ENCODE measurements around the gene ITGA3. TPM values are rescaled to one million over a fixed set of nuclear protein-coding genes. Genes with fewer than 3 reads are reported as not detected.
A peak's percentile ranks its signal among the peaks of the same experiment; 100 is the strongest.

The ITGA3 gene
- polyA plus RNA-seq, 4 donors: 85.2 to 115 (median 108) TPM

GRCh38 chr17:50090971-50091917 is 35.3 kb downstream of the ITGA3 start:
- no peak for DNase-seq (ENCODE audit: low read depth in 4 of 4, low spot score in 2 of 4)

GRCh38 chr17:50091918-50092285 is 36.0 kb downstream of the ITGA3 start:
- no peak for DNase-seq (ENCODE audit: low read depth in 4 of 4, low spot score in 2 of 4)

GRCh38 chr17:50093246-50093645 is 37.3 kb downstream of the ITGA3 start:
- no peak for DNase-seq (ENCODE audit: low read depth in 4 of 4, low spot score in 2 of 4)

- DNase-seq (ENCODE audit: low read depth in 4 of 4, low spot score in 2 of 4): no peak
These were observed 37.9 kb downstream of the ITGA3 start for GRCh38 chr17:50093807-50094206.

DNA sequence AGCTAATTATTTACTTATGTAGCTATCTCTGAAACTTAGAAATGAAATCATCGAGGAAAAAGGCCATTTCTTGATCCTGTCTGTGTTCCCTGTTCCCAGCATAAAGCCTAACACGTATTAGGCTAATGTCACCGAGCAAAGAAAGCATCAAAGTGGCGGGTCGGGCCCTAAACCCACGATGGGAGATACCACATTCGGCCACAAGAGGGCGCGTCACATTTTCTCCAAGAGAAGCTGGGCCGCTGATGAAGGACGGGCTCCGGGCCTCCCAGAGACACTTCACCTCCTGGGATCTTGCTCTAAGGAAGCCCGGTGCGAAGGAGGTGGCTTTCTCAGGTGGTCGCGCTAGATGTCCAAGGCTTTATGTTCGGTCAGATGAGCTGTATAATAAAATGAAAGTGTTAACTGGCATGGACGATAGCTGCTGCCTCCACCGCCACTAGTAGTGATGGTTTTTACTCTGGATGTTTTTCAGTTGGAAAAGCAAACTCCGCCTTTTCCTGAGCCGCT is 38.4 kb downstream of the ITGA3 start:
- DNase-seq (ENCODE audit: low read depth in 4 of 4, low spot score in 2 of 4): peak; percentile 79 to 91 (median 86)

DNA sequence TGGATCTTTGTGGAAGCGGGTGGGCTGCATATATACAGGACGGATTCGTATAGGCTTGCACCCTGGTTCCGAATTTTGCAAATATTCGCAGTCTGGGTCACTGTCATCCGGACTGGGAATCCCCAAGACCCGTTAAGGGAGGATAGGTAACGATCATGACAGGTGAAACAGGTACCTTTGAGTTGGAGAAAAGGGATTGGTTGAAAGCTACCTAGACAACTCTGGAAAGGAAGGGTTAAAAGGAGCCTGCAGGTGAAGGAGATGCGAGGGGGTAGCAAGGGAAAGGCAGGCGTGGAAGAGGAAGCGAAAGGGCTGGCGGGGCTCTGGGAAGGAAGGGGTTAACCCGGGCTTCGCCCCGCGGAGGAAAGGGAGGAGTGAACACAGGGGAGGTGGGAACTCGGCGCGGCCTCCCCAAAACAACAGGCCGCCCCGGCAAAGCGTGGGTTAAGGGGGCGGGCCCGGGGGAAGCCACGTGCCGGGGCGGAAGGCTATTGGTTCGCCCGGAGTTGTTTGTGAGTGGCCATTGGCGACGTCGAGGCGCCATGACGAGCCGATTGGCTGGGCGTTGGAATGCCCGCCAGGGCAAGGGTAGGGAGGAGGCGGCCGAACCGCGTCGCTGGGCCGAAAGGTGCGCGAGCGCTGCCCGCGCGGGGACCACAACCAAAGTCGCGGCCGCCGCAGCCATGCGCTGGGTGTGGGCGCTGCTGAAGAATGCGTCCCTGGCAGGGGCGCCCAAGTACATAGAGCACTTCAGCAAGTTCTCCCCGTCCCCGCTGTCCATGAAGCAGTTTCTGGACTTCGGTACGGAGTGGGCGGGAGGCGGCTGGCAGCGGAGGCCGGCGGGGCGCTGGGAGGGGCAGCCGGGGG is 39.1 kb downstream of the ITGA3 start, which contains the start of gene PDK2:
PDK2 (plus strand) TSS at position 599 of the 867 bp plus-strand sequence; CDS start at position 684, 85 bp downstream.
- peak; percentile 83 to 94 (median 86) for DNase-seq (ENCODE audit: low read depth in 4 of 4, low spot score in 2 of 4)

- no peak for DNase-seq (ENCODE audit: low read depth in 4 of 4, low spot score in 2 of 4)
These were observed 39.7 kb downstream of the ITGA3 start for GRCh38 chr17:50095626-50096037.

GRCh38 chr17:50096092-50096491 is 40.2 kb downstream of the ITGA3 start:
- DNase-seq (ENCODE audit: low read depth in 4 of 4, low spot score in 2 of 4): no peak

DNA sequence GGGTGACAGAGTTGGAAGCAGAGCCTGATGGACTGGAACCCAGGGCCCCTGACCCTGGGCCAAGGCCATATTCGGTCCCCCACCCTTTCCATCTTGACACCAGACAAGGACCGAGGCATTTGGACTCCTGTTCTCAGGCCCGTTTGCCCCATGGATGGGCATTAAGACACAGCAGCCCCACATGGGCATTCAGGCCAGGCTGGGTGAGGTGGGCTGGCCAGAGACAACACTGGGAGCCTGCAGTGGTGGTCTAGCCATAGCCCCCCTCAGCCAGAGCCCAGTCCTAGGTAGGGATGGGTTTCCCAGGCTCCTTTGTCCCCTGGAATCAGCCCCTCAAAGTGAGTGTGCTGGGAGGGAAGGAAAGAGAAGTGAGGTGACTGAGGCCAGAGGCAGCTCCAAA is 40.8 kb downstream of the ITGA3 start:
- no peak for DNase-seq (ENCODE audit: low read depth in 4 of 4, low spot score in 2 of 4)

DNA sequence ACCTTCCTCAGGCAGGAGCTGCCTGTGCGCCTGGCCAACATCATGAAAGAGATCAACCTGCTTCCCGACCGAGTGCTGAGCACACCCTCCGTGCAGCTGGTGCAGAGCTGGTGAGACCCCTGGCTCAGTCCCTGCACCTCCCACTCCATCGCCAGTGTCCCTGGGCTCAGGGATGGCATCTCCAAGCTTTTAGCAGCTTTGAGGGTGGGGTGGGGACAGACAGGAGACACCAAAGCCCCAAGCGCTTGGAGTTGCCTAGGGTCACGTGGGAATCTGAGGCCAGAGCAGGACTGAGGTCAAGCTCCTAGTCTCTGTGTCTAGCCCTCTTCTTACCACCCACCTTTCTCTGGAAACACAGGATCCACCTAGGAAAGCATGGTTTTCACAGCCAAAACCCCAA is 41.5 kb downstream of the ITGA3 start:
- DNase-seq (ENCODE audit: low read depth in 4 of 4, low spot score in 2 of 4): no peak

- DNase-seq (ENCODE audit: low read depth in 4 of 4, low spot score in 2 of 4): no peak
These were observed 42.0 kb downstream of the ITGA3 start for GRCh38 chr17:50097926-50098325.

DNA sequence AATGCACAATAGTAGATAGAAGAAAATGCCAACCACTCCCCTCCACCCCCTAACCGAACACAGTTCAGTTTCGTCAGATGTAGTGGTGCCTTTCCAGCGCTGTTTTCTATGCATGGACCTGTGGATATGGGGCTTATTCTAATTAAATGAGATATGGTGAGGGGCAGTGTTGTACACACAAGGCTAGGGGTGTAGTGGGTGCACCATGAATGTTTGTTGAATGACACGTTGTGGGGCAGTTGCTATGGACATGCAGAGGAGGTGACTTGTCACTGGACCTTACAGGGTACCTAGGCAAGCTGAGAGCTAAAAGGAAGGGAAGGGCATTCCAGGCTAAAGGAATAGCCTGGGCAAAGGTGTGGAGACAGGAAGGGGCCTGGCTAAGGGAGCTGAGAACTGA is 42.7 kb downstream of the ITGA3 start:
- no peak for DNase-seq (ENCODE audit: low read depth in 4 of 4, low spot score in 2 of 4)

DNA sequence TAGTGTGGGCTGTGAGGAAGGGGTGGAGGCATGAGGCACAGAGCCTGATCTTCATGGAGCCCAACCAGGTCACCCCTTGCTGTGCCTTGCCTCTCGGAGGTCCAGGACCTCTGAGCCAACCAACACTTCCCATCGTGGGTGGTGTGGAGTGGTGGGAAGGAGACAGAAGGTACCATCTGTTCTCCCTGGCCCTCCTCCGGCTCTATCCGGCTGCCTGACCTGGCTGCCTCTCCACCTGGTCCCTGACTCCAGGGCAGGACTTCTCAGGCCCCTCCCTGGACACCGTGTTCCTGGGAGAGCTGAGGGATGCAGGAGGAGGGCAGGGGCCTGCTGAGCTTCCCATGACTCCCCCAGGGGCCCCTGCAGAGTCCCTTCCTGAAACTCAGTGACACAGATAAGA is 43.1 kb downstream of the ITGA3 start:
- DNase-seq (ENCODE audit: low read depth in 4 of 4, low spot score in 2 of 4): no peak

- DNase-seq (ENCODE audit: low read depth in 4 of 4, low spot score in 2 of 4): no peak
These were observed 44.6 kb downstream of the ITGA3 start for GRCh38 chr17:50100480-50100883.

GRCh38 chr17:50100921-50101345 is 45.0 kb downstream of the ITGA3 start:
- no peak for DNase-seq (ENCODE audit: low read depth in 4 of 4, low spot score in 2 of 4)

DNA sequence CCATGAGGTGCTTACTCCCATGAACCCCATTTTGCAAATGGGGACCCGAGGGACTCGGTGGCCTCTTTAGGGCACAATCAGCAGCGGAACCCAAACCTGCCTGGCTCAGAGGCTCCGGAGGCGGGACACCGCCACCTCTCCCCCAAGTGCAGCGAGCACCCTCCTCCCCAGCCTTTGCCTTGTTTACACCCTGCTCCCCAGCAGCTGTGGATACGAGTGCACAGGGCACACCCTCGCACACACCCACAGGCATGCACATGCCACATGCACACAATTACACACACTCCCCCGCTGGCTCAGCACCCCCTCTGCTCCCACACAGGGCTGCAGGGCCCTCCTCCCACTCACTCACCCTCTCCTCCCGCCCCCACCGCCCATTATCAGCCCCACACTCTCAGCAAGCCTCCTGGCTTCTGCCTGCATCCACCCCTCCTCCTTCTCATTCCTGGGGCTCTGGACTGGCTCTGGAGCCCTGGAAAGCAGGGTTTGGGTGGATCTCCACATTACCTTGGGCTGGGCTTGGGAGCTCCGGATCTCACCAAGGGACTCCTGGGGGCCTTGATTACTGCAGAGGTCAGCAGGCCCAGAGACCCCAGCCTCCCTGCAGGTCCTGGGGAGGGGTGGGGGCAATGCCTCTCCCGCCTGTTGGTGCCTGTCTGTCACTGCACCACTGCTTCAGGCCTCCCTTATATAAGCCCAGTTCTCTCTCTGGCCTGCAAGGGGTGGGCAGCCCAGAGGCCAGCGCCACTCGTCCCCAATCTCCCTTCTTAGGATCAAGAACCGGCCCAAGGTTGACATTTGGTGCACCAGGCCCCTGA is 45.6 kb downstream of the ITGA3 start:
- DNase-seq (ENCODE audit: low read depth in 4 of 4, low spot score in 2 of 4): no peak

DNA sequence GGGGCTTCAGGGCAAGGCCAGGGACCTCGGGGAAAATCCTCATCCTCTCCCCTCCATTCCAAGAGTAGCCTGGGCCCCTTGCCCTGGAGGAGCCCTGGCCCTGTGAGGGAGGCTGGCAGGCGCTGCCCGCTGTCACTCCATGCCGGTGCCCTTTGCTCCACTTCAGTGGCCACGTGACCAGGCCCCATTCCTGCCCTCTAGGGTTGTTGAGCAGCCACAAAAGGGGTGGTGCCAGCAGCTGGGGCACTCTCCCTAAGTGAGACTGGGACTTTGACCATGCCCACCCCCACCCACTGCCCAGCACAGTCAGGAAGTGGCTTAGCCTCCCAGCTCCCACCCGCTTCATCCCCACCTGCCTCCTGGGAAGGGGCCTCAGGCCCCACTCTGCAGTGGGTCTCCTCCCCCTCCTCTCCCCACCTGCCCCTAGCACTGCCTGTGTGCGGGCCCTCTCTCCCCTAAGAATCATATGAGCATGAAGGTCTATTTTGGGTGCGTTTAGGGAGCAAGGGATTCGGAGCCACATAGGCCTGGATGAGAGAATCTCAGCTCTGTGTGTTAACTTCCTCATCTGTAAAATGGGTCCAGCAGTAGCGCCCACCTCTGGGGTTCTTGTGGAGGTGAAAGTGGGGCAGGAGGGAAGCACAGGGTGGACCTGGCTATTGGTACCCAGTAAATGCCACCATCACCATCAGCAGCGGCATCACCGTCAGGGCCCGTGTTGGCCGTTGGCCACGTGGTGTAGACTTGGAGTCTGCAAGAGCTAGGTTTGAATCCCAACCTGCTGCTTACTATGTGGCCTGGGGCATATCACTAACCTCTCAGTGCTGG is 46.5 kb downstream of the ITGA3 start:
- DNase-seq (ENCODE audit: low read depth in 4 of 4, low spot score in 2 of 4): no peak

DNA sequence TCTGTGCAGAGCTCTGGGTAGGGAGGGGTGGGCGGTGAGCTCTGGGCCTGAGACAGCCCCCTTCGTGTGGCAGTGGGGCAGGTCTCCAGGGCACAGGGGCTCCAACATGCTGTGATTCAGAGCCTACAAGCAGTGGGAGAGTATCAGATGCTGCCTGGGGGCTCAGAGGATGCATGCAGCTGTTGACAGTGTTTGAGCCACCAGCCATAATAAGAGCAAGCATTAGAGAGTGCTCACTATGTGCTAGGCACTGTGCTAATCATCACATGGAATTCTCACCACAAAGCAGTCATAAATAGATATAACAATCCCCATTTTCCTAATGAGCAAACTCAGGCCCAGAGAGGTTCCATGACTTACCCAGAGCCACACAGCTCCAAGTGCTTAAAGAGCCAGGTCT is 47.3 kb downstream of the ITGA3 start:
- no peak for DNase-seq (ENCODE audit: low read depth in 4 of 4, low spot score in 2 of 4)

GRCh38 chr17:50103941-50104340 is 48.0 kb downstream of the ITGA3 start:
- DNase-seq (ENCODE audit: low read depth in 4 of 4, low spot score in 2 of 4): no peak
